Right atrium auricular region (tissue), 2 donors: ENCODE data around the gene MAD1L1. TPM values are rescaled to one million over a fixed set of nuclear protein-coding genes. Genes with fewer than 3 reads are reported as not detected.

Experiments used
- DNase-seq: peaks from one replicate; pipeline ENCODE4 v3.0.0-alpha.2; 2019; ENCODE audit warnings: low spot score
- H3K27ac ChIP-seq, 2 donors: fragments of 200-600 bp; sonication (generic); 1 replicate in 1 of 2; 2 replicates in 1 of 2; pipeline ENCODE4 v1.5.1; 2016 to 2019
- H3K27me3 ChIP-seq, 2 donors: fragments of 200-600 bp; sonication (generic); one replicate each; pipeline versions ENCODE4 v1.5.1 to v1.6.0; 2017 to 2019
- H3K36me3 ChIP-seq: fragments of 200-600 bp; sonication (generic); one replicate; pipeline ENCODE4 v1.5.1; 2016
- H3K4me1 ChIP-seq, 2 donors: fragments of 200-600 bp; sonication (generic); one replicate each; pipeline versions ENCODE4 v1.5.1 to v1.6.0; 2017 to 2019
- H3K4me3 ChIP-seq, 2 donors: fragments of 200-600 bp; sonication (generic); 1 replicate in 1 of 2; 2 replicates in 1 of 2; pipeline ENCODE4 v1.5.1; 2017 to 2019; ENCODE audit warnings: mild to moderate bottlenecking in 1 of 2, moderate library complexity in 1 of 2
- H3K9me3 ChIP-seq, 2 donors: fragments of 200-600 bp; sonication (generic); one replicate each; pipeline ENCODE4 v1.5.1; 2019
- CTCF ChIP-seq, 2 donors: fragments of 200-600 bp; sonication (generic); IDR thresholded peaks; one replicate each; pipeline ENCODE4 v1.5.1; 2019; ENCODE audit warnings: antibody characterized with exemption in 2 of 2
- total RNA-seq, 2 donors: library from RNA; depleted of rRNA; stranded (reverse); fragments of >200 nt; gene quantifications; one replicate each; pipeline ENCODE4 v1.1.0, GENCODE V29; 2016

Gene MAD1L1
- total RNA-seq, 2 donors from 2014 or later, result 13.3 to 31.9 TPM

GRCh38 chr7:2171855-2172254 lies 60.9 kb downstream of the MAD1L1 start:
- Histone ChIP-seq H3K9me3 (no peaks in the 10 kb centered on the region), H3K4me1 (peaks cover 0 to 36% of the 10 kb centered on the region in 2 donors)
- no peak for DNase-seq

GRCh38 chr7:2170576-2171521 lies 61.9 kb downstream of the MAD1L1 start:
- peaks cover 0 to 35% of the 10 kb centered on the region in 2 donors for H3K4me1 ChIP-seq
- no peak overlapping the region for H3K27ac ChIP-seq
- H3K9me3 ChIP-seq, result no peaks in the 10 kb centered on the region
- H3K36me3 ChIP-seq, result no peaks in the 10 kb centered on the region
- H3K4me3 ChIP-seq, result no peak overlapping the region
- H3K27me3 ChIP-seq, result no peaks in the 10 kb centered on the region
- TF ChIP-seq CTCF (IDR thresholded peaks at IDR 0.05), result no peak
- DNase-seq, result peak; percentile 32

More at GRCh38 chr7:2171855-2172254, 60.9 kb downstream of the MAD1L1 start:
- TF ChIP-seq CTCF (IDR thresholded peaks at IDR 0.05), result no peak
- H3K27ac ChIP-seq, result no peak overlapping the region
- H3K36me3 ChIP-seq, result no peaks in the 10 kb centered on the region
- no peak overlapping the region for H3K4me3 ChIP-seq
- H3K27me3 ChIP-seq, result no peaks in the 10 kb centered on the region

- Histone ChIP-seq H3K36me3 (no peaks in the 10 kb centered on the region), H3K27ac (no peak overlapping the region), H3K4me3 (no peak overlapping the region), H3K9me3 (no peaks in the 10 kb centered on the region), H3K4me1 (peaks cover 0 to 27% of the 10 kb centered on the region in 2 donors), H3K27me3 (no peaks in the 10 kb centered on the region)
- DNase-seq, result peak; percentile 50
- no peak for TF ChIP-seq CTCF (IDR thresholded peaks at IDR 0.05)
Measured at GRCh38 chr7:2169923-2170575, 62.7 kb downstream of the MAD1L1 start.

GRCh38 chr7:2168615-2169311 lies 64.0 kb downstream of the MAD1L1 start:
- DNase-seq, result no peak
- Histone ChIP-seq H3K4me3 (no peak overlapping the region), H3K27me3 (no peaks in the 10 kb centered on the region), H3K9me3 (no peaks in the 10 kb centered on the region), H3K36me3 (no peaks in the 10 kb centered on the region), H3K27ac (no peak overlapping the region), H3K4me1 (peaks cover 0 to 23% of the 10 kb centered on the region in 2 donors)
- TF ChIP-seq CTCF (IDR thresholded peaks at IDR 0.05), result no peak

GRCh38 chr7:2166625-2167280 lies 66.0 kb downstream of the MAD1L1 start:
- Histone ChIP-seq H3K4me3 (no peak overlapping the region), H3K9me3 (no peaks in the 10 kb centered on the region), H3K27ac (no peak overlapping the region), H3K4me1 (peaks cover 0 to 9% of the 10 kb centered on the region in 2 donors), H3K27me3 (no peaks in the 10 kb centered on the region), H3K36me3 (no peaks in the 10 kb centered on the region)
- DNase-seq, result no peak
- TF ChIP-seq CTCF (IDR thresholded peaks at IDR 0.05), result no peak
